Measurements from ENCODE around the gene PSMB2.
"Not testable (repeated sequence)": the region's sequence is repeated elsewhere in the genome, so short reads cannot be mapped to it uniquely, and the experiment has no call there.

The PSMB2 gene

GRCh38 chr1:35591211-35591610 is 50.1 kb downstream of the PSMB2 start:
- DNase-seq, result no peak

GRCh38 chr1:35590476-35591040 is 50.8 kb downstream of the PSMB2 start:
- no peak for DNase-seq

- DNase-seq, result no peak
Measured at GRCh38 chr1:35589516-35590427, 51.6 kb downstream of the PSMB2 start.

- DNase-seq, result no peak
Measured at GRCh38 chr1:35588197-35588910, 53.0 kb downstream of the PSMB2 start.

GRCh38 chr1:35587736-35588135 is 53.6 kb downstream of the PSMB2 start:
- no peak for DNase-seq

- no peak for DNase-seq
Measured at GRCh38 chr1:35586808-35587207, 54.5 kb downstream of the PSMB2 start.

- not testable (repeated sequence) for DNase-seq
Measured at GRCh38 chr1:35585805-35586204, 55.5 kb downstream of the PSMB2 start.

GRCh38 chr1:35585281-35585680 is 56.0 kb downstream of the PSMB2 start:
- DNase-seq, result no peak

- DNase-seq, result not testable (repeated sequence)
Measured at GRCh38 chr1:35581621-35582020, 59.7 kb downstream of the PSMB2 start.

- peak; percentile 39 for DNase-seq
Measured at GRCh38 chr1:35580949-35581388, 60.4 kb downstream of the PSMB2 start.

- DNase-seq, result no peak
Measured at GRCh38 chr1:35577071-35577998, 64.0 kb downstream of the PSMB2 start.

- DNase-seq, result not testable (repeated sequence)
Measured at GRCh38 chr1:35576766-35577070, 64.6 kb downstream of the PSMB2 start.

- no peak for DNase-seq
Measured at GRCh38 chr1:35576061-35576765, 65.1 kb downstream of the PSMB2 start.

- no peak for DNase-seq
Measured at GRCh38 chr1:35575416-35575958, 65.8 kb downstream of the PSMB2 start.

GRCh38 chr1:35574655-35575415 is 66.5 kb downstream of the PSMB2 start:
- peak; percentile 49 for DNase-seq

GRCh38 chr1:35574125-35574654 is 67.1 kb downstream of the PSMB2 start:
- DNase-seq, result no peak

- DNase-seq, result peak; percentile 81
Measured at GRCh38 chr1:35573198-35574124, 67.9 kb downstream of the PSMB2 start, which contains the start of gene TFAP2E. Gene TFAP2E (plus strand): TSS chr1:35573314. CDS start chr1:35573578, 264 bp downstream.

- DNase-seq, result no peak
Measured at GRCh38 chr1:35572296-35572695, 69.0 kb downstream of the PSMB2 start.

- DNase-seq, result no peak
Measured at GRCh38 chr1:35571263-35571662, 70.1 kb downstream of the PSMB2 start.
